Keratinocyte (primary cell): ENCODE results near the gene HCN2. TPM values are rescaled to one million over a fixed set of nuclear protein-coding genes. Genes with fewer than 3 reads are reported as not detected.

Experiments used
- DNase-seq: peaks from one replicate; pipeline ENCODE4 v3.0.0-alpha.2; 2011; ENCODE audit warnings: low read depth, missing footprints, low spot score
- FAIRE-seq: peaks from 2 replicates; lab custom pipeline; 2011; peaks lifted over from hg19 to GRCh38; lab: Jason Lieb, UNC
- H2AFZ ChIP-seq: 2 replicates; pipeline ENCODE4 v1.6.0; 2012; ENCODE audit warnings: low read length, control low read depth, inconsistent platforms; ENCODE audit not compliant: control insufficient read depth
- H3K27ac ChIP-seq: 2 replicates; pipeline ENCODE4 v1.5.1; 2011; ENCODE audit warnings: low read length; ENCODE audit not compliant: control insufficient read depth, insufficient read depth
- H3K27me3 ChIP-seq: 3 replicates; pipeline ENCODE4 v1.6.0; 2011; ENCODE audit warnings: low read length; ENCODE audit not compliant: control insufficient read depth, insufficient read depth; ENCODE audit errors: extremely low read depth
- H3K36me3 ChIP-seq, 2 experiments: 2 replicates in 1 of 2; 3 replicates in 1 of 2; pipeline ENCODE4 v1.5.1; 2011; ENCODE audit warnings: low read length in 2 of 2, mild to moderate bottlenecking in 1 of 2; ENCODE audit not compliant: control insufficient read depth in 2 of 2, insufficient read depth in 2 of 2; ENCODE audit errors: extremely low read depth in 1 of 2
- H3K4me1 ChIP-seq: 3 replicates; pipeline ENCODE4 v1.5.1; 2011; ENCODE audit warnings: low read length; ENCODE audit not compliant: control insufficient read depth, insufficient read depth; ENCODE audit errors: extremely low read depth
- H3K4me2 ChIP-seq: 3 replicates; pipeline ENCODE4 v1.6.0; 2011; ENCODE audit warnings: low read depth, low read length; ENCODE audit not compliant: control insufficient read depth, insufficient read depth; ENCODE audit errors: extremely low read depth
- H3K4me3 ChIP-seq, 3 experiments: fragments of 200-600 bp in 1 of 3; sonication (generic) in 1 of 3; 2 replicates in 2 of 3; 3 replicates in 1 of 3; pipeline ENCODE4 v1.5.1; 2011 to 2016; ENCODE audit warnings: low read length in 3 of 3, mild to moderate bottlenecking in 3 of 3, control low read depth in 2 of 3, inconsistent platforms in 1 of 3, low read depth in 1 of 3, mixed read lengths in 1 of 3, mixed run types in 1 of 3, moderate library complexity in 1 of 3; ENCODE audit not compliant: control insufficient read depth in 2 of 3, insufficient read depth in 2 of 3; ENCODE audit errors: extremely low read depth in 1 of 3
- H3K79me2 ChIP-seq: 2 replicates; pipeline ENCODE4 v1.6.0; 2012; ENCODE audit warnings: low read length; ENCODE audit not compliant: control insufficient read depth, insufficient read depth
- H3K9ac ChIP-seq: 3 replicates; pipeline ENCODE4 v1.6.0; 2011; ENCODE audit warnings: low read length; ENCODE audit not compliant: control insufficient read depth, insufficient read depth; ENCODE audit errors: extremely low read depth
- H3K9me1 ChIP-seq: 3 replicates; pipeline ENCODE4 v1.6.0; 2011; ENCODE audit warnings: low read length; ENCODE audit not compliant: control insufficient read depth, insufficient read depth; ENCODE audit errors: extremely low read depth
- H3K9me3 ChIP-seq: 2 replicates; pipeline ENCODE4 v1.5.1; 2012; ENCODE audit warnings: low read depth, low read length; ENCODE audit not compliant: control insufficient read depth
- H4K20me1 ChIP-seq: 3 replicates; pipeline ENCODE4 v1.6.0; 2011; ENCODE audit warnings: low read length; ENCODE audit not compliant: control insufficient read depth, insufficient read depth; ENCODE audit errors: extremely low read depth
- EZH2 ChIP-seq: IDR thresholded peaks from one replicate; pipeline ENCODE4 v1.6.1; 2012; ENCODE audit warnings: inconsistent platforms, mild to moderate bottlenecking, low read length, moderate library complexity
- dilution Hi-C: fragments of 300-500 bp; cut with MboI; formaldehyde crosslinking; loops from one replicate; pipeline ENCODE4 v1.7.0; 2020; ENCODE audit warnings: low sequenced_read_pairs; ENCODE audit not compliant: extremely low pct_ligation_motif_present
- polyA plus RNA-seq, 5 experiments: library from polyadenylated mRNA; depleted of rRNA in 3 of 5; stranded (reverse) in 3 of 5; stranded (forward) in 1 of 5; unstranded in 1 of 5; fragments of >200 nt; gene quantifications; 1 replicate in 1 of 5; 2 replicates in 3 of 5; 3 replicates in 1 of 5; pipeline versions ENCODE4 v1.2.1 to v1.2.3, GENCODE V29; 2011 to 2012; ENCODE audit warnings: missing spikeins in 2 of 5, low read depth in 1 of 5, low replicate concordance in 1 of 5
- TF ChIP-seq, protein P1 (sequence below), 3 experiments: IDR thresholded peaks in 1 of 3; conservative IDR thresholded peaks in 1 of 3; optimal IDR thresholded peaks in 1 of 3; 2 replicates in 2 of 3; 3 replicates in 1 of 3; pipeline versions ENCODE3 to v1.5.1; 2011; ENCODE audit warnings: low read length in 3 of 3, mild to moderate bottlenecking in 3 of 3, moderate library complexity in 2 of 3, control low read depth in 1 of 3, inconsistent platforms in 1 of 3; ENCODE audit not compliant: insufficient read depth in 2 of 3; ENCODE audit errors: extremely low read depth in 1 of 3

HCN2 gene
- polyA plus RNA-seq, 1 donor (not counting 4 experiments of a cell fraction or from before 2014, with no cell fraction given) = 0.13 TPM

DNA sequence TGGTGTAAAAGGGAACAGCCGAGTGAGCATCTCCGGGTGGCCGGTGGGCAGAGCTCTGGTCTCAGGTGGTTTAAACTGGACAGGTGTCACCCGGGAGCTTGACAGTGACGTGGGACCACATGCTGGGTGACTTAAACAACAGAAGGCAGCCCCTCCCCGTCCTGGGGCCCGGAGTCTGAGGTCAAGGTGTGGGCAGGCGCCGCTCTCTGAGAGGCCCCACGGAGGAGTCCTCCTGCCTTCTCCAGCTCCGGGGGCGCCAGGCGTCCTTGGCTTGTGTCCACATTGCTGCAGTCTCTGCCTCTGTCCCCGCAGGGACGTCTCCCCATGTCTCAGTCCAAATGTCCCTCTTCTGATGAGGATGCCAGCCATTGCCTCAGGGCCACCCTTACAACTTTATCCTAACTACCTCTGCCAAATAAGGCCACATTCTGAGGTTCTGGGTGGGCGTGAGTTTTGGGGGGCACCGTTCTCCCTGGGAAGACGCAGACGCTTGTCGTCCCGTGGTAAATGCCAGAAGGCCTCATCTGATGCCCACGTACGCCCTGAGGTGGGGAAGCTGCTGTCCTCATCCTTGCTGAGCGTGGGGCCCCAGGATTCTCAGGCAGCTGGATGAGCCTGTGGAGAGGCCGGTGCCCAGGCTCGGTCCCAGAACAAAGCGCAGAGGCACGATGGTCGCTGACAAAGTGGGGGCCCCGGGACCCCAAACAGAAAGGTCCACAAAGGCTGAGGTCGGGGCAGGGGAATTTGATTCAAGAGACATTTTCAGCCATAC is 32.9 kb upstream of the HCN2 start:
- H3K36me3 ChIP-seq = no peaks in the 10 kb centered on the region
- H3K9ac ChIP-seq = no peak overlapping the region
- H3K27ac ChIP-seq = no peak overlapping the region
- H3K4me3 ChIP-seq = no peak overlapping the region
- H3K79me2 ChIP-seq = no peaks in the 10 kb centered on the region
- H3K4me2 ChIP-seq = no peak overlapping the region
- no peaks in the 10 kb centered on the region for H3K9me1 ChIP-seq
- TF ChIP-seq EZH2 = no peak
- TF ChIP-seq, protein P1, sequence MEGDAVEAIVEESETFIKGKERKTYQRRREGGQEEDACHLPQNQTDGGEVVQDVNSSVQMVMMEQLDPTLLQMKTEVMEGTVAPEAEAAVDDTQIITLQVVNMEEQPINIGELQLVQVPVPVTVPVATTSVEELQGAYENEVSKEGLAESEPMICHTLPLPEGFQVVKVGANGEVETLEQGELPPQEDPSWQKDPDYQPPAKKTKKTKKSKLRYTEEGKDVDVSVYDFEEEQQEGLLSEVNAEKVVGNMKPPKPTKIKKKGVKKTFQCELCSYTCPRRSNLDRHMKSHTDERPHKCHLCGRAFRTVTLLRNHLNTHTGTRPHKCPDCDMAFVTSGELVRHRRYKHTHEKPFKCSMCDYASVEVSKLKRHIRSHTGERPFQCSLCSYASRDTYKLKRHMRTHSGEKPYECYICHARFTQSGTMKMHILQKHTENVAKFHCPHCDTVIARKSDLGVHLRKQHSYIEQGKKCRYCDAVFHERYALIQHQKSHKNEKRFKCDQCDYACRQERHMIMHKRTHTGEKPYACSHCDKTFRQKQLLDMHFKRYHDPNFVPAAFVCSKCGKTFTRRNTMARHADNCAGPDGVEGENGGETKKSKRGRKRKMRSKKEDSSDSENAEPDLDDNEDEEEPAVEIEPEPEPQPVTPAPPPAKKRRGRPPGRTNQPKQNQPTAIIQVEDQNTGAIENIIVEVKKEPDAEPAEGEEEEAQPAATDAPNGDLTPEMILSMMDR (optimal IDR thresholded peaks at IDR 0.05 in 1 of 3, IDR thresholded peaks at IDR 0.05 in 1 of 3, conservative IDR thresholded peaks at IDR 0.05 in 1 of 3; ENCODE audit: extremely low read depth in 1 of 3, insufficient read depth in 2 of 3, low read length in 3 of 3) = no peak
- DNase-seq (no peak), FAIRE-seq (no peak)
- no peaks in the 10 kb centered on the region for H4K20me1 ChIP-seq
- no peak overlapping the region for H2AFZ ChIP-seq
- H3K27me3 ChIP-seq = peaks cover 3% of the 10 kb centered on the region
- H3K4me1 ChIP-seq = no peaks in the 10 kb centered on the region
- no peaks in the 10 kb centered on the region for H3K9me3 ChIP-seq
- dilution Hi-C loops = no loop called here

DNA sequence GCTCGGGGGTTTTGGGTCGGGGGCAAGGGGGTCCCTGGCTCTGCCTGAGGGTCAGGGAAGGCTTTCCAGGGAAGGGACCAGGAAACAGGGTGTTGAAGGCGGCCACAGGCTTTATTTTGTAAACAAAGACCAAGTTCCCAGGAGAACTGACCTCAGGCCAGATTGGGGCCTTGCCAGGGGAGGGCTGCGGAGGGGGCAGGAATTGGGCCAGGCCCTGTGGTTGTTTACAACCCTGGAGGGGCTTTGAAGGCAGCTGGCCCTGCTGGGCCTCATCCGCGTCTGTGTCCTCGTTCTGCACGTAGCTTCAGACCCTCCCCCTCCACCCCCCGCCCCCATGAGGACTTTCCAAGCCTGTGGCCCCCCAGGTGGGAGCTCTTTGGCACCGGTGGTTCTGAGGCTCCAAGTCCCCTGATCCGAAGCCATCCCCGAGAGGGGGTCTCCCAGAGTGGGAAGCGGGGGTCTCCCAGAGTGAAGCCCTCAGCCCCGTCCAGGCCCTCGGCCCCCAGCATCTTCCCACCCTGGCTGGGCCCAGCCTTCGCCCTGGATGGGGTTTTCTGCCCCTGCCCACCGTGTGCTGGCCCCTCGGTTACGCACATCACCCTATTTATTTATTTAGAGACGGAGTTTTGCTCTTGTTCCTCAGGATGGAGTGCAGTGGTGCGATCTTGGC is 30.8 kb upstream of the HCN2 start:
- H3K79me2 ChIP-seq = no peaks in the 10 kb centered on the region
- H3K9ac ChIP-seq = no peak overlapping the region
- H4K20me1 ChIP-seq = no peaks in the 10 kb centered on the region
- H3K4me2 ChIP-seq = no peak overlapping the region
- H3K9me3 ChIP-seq = no peaks in the 10 kb centered on the region
- H3K9me1 ChIP-seq = no peaks in the 10 kb centered on the region
- no peaks in the 10 kb centered on the region for H3K4me1 ChIP-seq
- FAIRE-seq = no peak
- H3K27me3 ChIP-seq = peaks cover 3% of the 10 kb centered on the region
- H2AFZ ChIP-seq = no peak overlapping the region
- dilution Hi-C loops = no loop called here
- H3K36me3 ChIP-seq = no peaks in the 10 kb centered on the region
- DNase-seq = no peak
- TF ChIP-seq, protein P1 (optimal IDR thresholded peaks at IDR 0.05 in 1 of 3, IDR thresholded peaks at IDR 0.05 in 1 of 3, conservative IDR thresholded peaks at IDR 0.05 in 1 of 3; ENCODE audit: extremely low read depth in 1 of 3, insufficient read depth in 2 of 3, low read length in 3 of 3) = no peak
- TF ChIP-seq EZH2 = no peak
- H3K27ac ChIP-seq = no peak overlapping the region
- H3K4me3 ChIP-seq = no peak overlapping the region
